B cell (primary cell): ENCODE data around the gene RLN3. TPM values are rescaled to one million over a fixed set of nuclear protein-coding genes. Genes with fewer than 3 reads are reported as not detected.

Experiments used
- ATAC-seq: fragments of 200-7000 bp; cut with Tn5 transposase; one replicate; pipeline ENCODE4 v1.10.0; 2021; ENCODE audit warnings: low read depth, mild to moderate bottlenecking, moderate number of reproducible peaks, moderate library complexity
- CTCF ChIA-PET: fragments of 350-600 bp; sonication (Branson Sonifier 250); formaldehyde crosslinking; loops from one replicate; lab custom pipeline; 2021; ENCODE audit warnings: antibody characterized with exemption, inconsistent platforms; lab: Charles Lee
- POLR2A ChIA-PET: fragments of 350-600 bp; sonication (Branson Sonifier 250); formaldehyde crosslinking; loops from one replicate; lab custom pipeline; 2021; ENCODE audit warnings: antibody characterized with exemption; lab: Charles Lee
- DNase-seq: peaks from one replicate; pipeline ENCODE4 v3.0.0; 2013
- H2AFZ ChIP-seq: 2 replicates; pipeline ENCODE4 v1.6.1; 2012; ENCODE audit warnings: mild to moderate bottlenecking, low read depth, low read length; ENCODE audit not compliant: insufficient read depth, poor library complexity, severe bottlenecking
- H3K27ac ChIP-seq, 2 donors: 1 replicate in 1 of 2; 2 replicates in 1 of 2; pipeline ENCODE4 v1.5.1; 2012 to 2013; ENCODE audit warnings: low read length in 2 of 2, mild to moderate bottlenecking in 2 of 2, moderate library complexity in 1 of 2
- H3K27me3 ChIP-seq, 4 experiments: fragments of 200-600 bp in 1 of 4; sonication (generic) in 1 of 4; replicated peaks in 1 of 4; 1 replicate in 2 of 4; 2 replicates in 2 of 4; pipeline versions ENCODE4 v1.6.1 to v1.7.0; 2013 to 2016; ENCODE audit warnings: low read length in 3 of 4, mild to moderate bottlenecking in 2 of 4, mixed read lengths in 1 of 4, moderate library complexity in 1 of 4; ENCODE audit not compliant: insufficient read depth in 4 of 4, control insufficient read depth in 3 of 4; ENCODE audit errors: control extremely low read depth in 1 of 4
- H3K36me3 ChIP-seq, 2 experiments: replicated peaks in 1 of 2; 1 replicate in 1 of 2; 2 replicates in 1 of 2; pipeline versions ENCODE4 v1.6.1 to v1.7.1; 2013; ENCODE audit warnings: low read length in 1 of 2; ENCODE audit not compliant: insufficient read depth in 2 of 2, control insufficient read depth in 1 of 2; ENCODE audit errors: control extremely low read depth in 1 of 2, extremely low read depth in 1 of 2
- H3K4me1 ChIP-seq, 2 donors: fragments of 200-600 bp in 1 of 2; sonication (generic) in 1 of 2; 1 replicate in 1 of 2; 2 replicates in 1 of 2; pipeline versions ENCODE4 v1.5.1 to v1.6.1; 2013 to 2017; ENCODE audit warnings: low read length in 2 of 2; ENCODE audit not compliant: control insufficient read depth in 2 of 2, insufficient read depth in 2 of 2
- H3K4me2 ChIP-seq: replicated peaks from 2 replicates; pipeline ENCODE3; 2012; ENCODE audit warnings: mild to moderate bottlenecking, low read depth, low read length; ENCODE audit not compliant: poor library complexity, severe bottlenecking
- H3K4me3 ChIP-seq, 5 experiments: fragments of 200-600 bp in 1 of 5; sonication (generic) in 1 of 5; 1 replicate in 3 of 5; 2 replicates in 2 of 5; pipeline versions ENCODE4 v1.5.1 to v1.7.0; 2011 to 2016; ENCODE audit warnings: low read length in 4 of 5, mild to moderate bottlenecking in 4 of 5, low read depth in 2 of 5, control low read depth in 1 of 5, moderate library complexity in 1 of 5; ENCODE audit not compliant: insufficient read depth in 1 of 5; ENCODE audit errors: control extremely low read depth in 1 of 5, extremely low read depth in 1 of 5
- H3K79me2 ChIP-seq: fragments of 200-600 bp; sonication (generic); one replicate; pipeline ENCODE4 v1.6.0; 2016; ENCODE audit warnings: low read length; ENCODE audit not compliant: control insufficient read depth, insufficient read depth
- H3K9ac ChIP-seq: fragments of 200-600 bp; sonication (generic); 2 replicates; pipeline ENCODE4 v1.6.1; 2017; ENCODE audit warnings: mild to moderate bottlenecking, low read length, moderate library complexity
- H3K9me3 ChIP-seq, 3 donors: one replicate each; pipeline versions ENCODE4 v1.6.1 to v1.7.1; 2013; ENCODE audit warnings: low read length in 2 of 3; ENCODE audit not compliant: control insufficient read depth in 2 of 3, insufficient read depth in 1 of 3; ENCODE audit errors: control extremely low read depth in 1 of 3
- H4K20me1 ChIP-seq: 2 replicates; pipeline ENCODE4 v1.6.0; 2012; ENCODE audit warnings: mild to moderate bottlenecking, low read length; ENCODE audit not compliant: insufficient read depth, control insufficient read depth, poor library complexity, severe bottlenecking
- H3K27ac Mint-ChIP-seq: one replicate; pipeline ENCODE4 v1.8.0; 2021; ENCODE audit warnings: mixed read lengths
- H3K27me3 Mint-ChIP-seq: one replicate; pipeline ENCODE4 v1.8.0; 2021; ENCODE audit warnings: mixed read lengths
- H3K4me1 Mint-ChIP-seq: one replicate; pipeline ENCODE4 v1.8.0; 2021; ENCODE audit warnings: mixed read lengths
- H3K4me3 Mint-ChIP-seq: one replicate; pipeline ENCODE4 v1.8.0; 2021; ENCODE audit warnings: mixed read lengths
- H3K9me3 Mint-ChIP-seq: one replicate; pipeline ENCODE4 v1.8.0; 2022; ENCODE audit warnings: mixed read lengths; ENCODE audit not compliant: insufficient read depth
- EZH2 ChIP-seq: IDR thresholded peaks from 2 replicates; pipeline ENCODE4 v1.6.1; 2012; ENCODE audit warnings: borderline replicate concordance, low read depth, mild to moderate bottlenecking, moderate library complexity, low read length; ENCODE audit not compliant: insufficient read depth, poor library complexity, severe bottlenecking
- WGBS: methylation state at CpG from one replicate; pipeline ENCODE4 v1.1.5; 2013; ENCODE audit warnings: missing lambda C conversion rate; ENCODE audit not compliant: insufficient coverage; 5-methylcytosine and 5-hydroxymethylcytosine counted together
- intact Hi-C: fragments of 100-400 bp; cut with micrococcal nuclease; formaldehyde crosslinking; loops from one replicate; pipeline ENCODE4 v1.10.0; 2022
- polyA plus RNA-seq: library from polyadenylated mRNA; depleted of rRNA; stranded (reverse); fragments of >200 nt; gene quantifications from 2 replicates; pipeline ENCODE4 v1.2.3, GENCODE V29; 2012
- total RNA-seq, 2 donors: library from RNA; stranded (reverse); fragments of 120-200 nt in 1 of 2; gene quantifications; 1 replicate in 1 of 2; 2 replicates in 1 of 2; pipeline versions ENCODE4 v1.2.3 to v1.2.4, GENCODE V29; 2013 to 2022
- TF ChIP-seq, protein P1 (sequence below): fragments of 200-600 bp; IDR thresholded peaks from one replicate; pipeline ENCODE4 v1.8.0; 2022; ENCODE audit warnings: antibody characterized with exemption, mild to moderate bottlenecking

The RLN3 gene
- total and polyA plus RNA-seq, 2 donors (not counting 1 experiment from before 2014, with no cell fraction given): 0.42 TPM; not detected in 1

DNA sequence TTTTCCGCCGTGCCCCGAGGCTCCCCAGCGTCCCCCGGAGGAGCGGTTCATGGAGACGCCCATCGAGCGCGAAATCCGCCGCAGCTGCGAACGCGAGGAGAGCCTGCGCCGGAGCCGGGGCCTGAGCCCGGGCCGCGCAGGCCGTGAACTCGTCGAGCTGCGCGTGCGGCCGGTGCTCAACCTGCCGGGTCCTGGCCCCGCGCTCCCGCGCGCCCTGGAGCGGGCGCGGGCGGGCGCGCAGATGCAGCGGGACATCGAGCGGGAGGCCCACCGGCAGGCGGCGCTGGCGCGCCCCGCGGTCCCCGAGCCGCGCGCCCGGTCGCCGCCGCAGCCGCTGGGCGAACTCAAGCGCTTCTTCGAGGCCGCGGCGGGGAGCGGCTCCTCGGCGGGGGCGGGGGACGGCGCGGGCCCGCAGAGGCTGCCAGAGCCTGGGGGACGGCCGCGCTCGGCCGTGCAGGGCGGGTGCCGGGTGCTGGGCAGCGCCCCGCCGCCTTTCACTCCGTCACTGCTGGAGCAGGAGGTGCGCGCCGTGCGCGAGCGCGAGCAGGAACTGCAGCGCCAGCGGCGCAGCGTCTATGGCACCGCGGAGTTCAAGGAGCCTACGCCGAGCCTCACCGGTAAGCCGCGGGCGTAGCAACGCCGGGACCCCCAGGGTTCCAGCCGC lies 45.4 kb downstream of the RLN3 start:
- DNase-seq (peak; percentile 92), ATAC-seq (peak; percentile 64)
- Histone ChIP-seq H3K9ac (peak overlapping the region; percentile 72), H4K20me1 (no peaks in the 10 kb centered on the region), H3K27ac (no peak overlapping the region), H3K27me3 (peaks cover 0 to 18% (median 5%) of the 10 kb centered on the region in 4 experiments), H3K36me3 (no peaks in the 10 kb centered on the region), H3K79me2 (no peaks in the 10 kb centered on the region), H3K4me3 (peak overlapping the region; percentile 47 to 79 (median 59)), H3K4me1 (peaks cover 31 to 35% of the 10 kb centered on the region in 2 donors), H3K4me2 (peak overlapping the region; percentile 99), H2AFZ (peak overlapping the region; percentile 91), H3K9me3 (peaks cover 0 to 3% (median 0%) of the 10 kb centered on the region in 3 donors)
- H3K9me3 Mint-ChIP-seq: no peaks in the 10 kb centered on the region
- intact Hi-C loops: loop anchor here (1.0 to 5.0 kb wide), 5 partner anchors 8 to 121 kb away; partner anchors contain the start of genes ASF1B and DCAF15
- H3K27ac Mint-ChIP-seq: peak overlapping the region; percentile 34
- ChIA-PET POLR2A (interaction anchor here (0.6 kb wide), 3 partner anchors 50 to 540 kb away, joined by 3 to 8 read pairs (median 3); no protein-coding TSS in a partner anchor), CTCF (interaction anchor here (0.7 to 6.8 kb wide), 27 partner anchors 8 to 407 kb away, joined by 3 to 92 read pairs (median 4); partner anchors contain the start of genes ASF1B, IL27RA and NANOS3)
- H3K27me3 Mint-ChIP-seq: peaks cover 5% of the 10 kb centered on the region
- H3K4me1 Mint-ChIP-seq: peaks cover 26% of the 10 kb centered on the region
- peak overlapping the region; percentile 87 for H3K4me3 Mint-ChIP-seq
- TF ChIP-seq, protein P1, sequence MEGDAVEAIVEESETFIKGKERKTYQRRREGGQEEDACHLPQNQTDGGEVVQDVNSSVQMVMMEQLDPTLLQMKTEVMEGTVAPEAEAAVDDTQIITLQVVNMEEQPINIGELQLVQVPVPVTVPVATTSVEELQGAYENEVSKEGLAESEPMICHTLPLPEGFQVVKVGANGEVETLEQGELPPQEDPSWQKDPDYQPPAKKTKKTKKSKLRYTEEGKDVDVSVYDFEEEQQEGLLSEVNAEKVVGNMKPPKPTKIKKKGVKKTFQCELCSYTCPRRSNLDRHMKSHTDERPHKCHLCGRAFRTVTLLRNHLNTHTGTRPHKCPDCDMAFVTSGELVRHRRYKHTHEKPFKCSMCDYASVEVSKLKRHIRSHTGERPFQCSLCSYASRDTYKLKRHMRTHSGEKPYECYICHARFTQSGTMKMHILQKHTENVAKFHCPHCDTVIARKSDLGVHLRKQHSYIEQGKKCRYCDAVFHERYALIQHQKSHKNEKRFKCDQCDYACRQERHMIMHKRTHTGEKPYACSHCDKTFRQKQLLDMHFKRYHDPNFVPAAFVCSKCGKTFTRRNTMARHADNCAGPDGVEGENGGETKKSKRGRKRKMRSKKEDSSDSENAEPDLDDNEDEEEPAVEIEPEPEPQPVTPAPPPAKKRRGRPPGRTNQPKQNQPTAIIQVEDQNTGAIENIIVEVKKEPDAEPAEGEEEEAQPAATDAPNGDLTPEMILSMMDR: peak; percentile 44
- TF ChIP-seq EZH2: no peak
- under 1% methylated on average over 106 of the region's 106 CpGs for WGBS
